Omental fat pad (tissue), 4 donors: ENCODE measurements around the gene ALKBH3. TPM values are rescaled to one million over a fixed set of nuclear protein-coding genes. Genes with fewer than 3 reads are reported as not detected.

Experiments
- ATAC-seq: fragments of 150-250 bp; one replicate; pipeline ENCODE4 v1.9.1; 2016; ENCODE audit warnings: mild to moderate bottlenecking, moderate library complexity; ENCODE audit not compliant: low FRiP score
- DNase-seq: peaks from one replicate; pipeline ENCODE4 v3.0.0-alpha.2; 2019; ENCODE audit warnings: low spot score
- total RNA-seq, 4 donors: library from RNA; depleted of rRNA; stranded (reverse); fragments of >200 nt; gene quantifications; one replicate each; pipeline ENCODE4 v1.1.0, GENCODE V29; 2016
- TF ChIP-seq, protein P1 (sequence below), 3 donors: fragments of 450-650 bp; IDR thresholded peaks; one replicate each; pipeline ENCODE4 v1.5.1; 2016 to 2017; ENCODE audit warnings: antibody characterized with exemption in 3 of 3, mild to moderate bottlenecking in 3 of 3, moderate library complexity in 2 of 3

ALKBH3 gene
- total RNA-seq, 4 donors from 2014 or later: 26.3 to 39.9 (median 29.6) TPM

- TF ChIP-seq, protein P1, sequence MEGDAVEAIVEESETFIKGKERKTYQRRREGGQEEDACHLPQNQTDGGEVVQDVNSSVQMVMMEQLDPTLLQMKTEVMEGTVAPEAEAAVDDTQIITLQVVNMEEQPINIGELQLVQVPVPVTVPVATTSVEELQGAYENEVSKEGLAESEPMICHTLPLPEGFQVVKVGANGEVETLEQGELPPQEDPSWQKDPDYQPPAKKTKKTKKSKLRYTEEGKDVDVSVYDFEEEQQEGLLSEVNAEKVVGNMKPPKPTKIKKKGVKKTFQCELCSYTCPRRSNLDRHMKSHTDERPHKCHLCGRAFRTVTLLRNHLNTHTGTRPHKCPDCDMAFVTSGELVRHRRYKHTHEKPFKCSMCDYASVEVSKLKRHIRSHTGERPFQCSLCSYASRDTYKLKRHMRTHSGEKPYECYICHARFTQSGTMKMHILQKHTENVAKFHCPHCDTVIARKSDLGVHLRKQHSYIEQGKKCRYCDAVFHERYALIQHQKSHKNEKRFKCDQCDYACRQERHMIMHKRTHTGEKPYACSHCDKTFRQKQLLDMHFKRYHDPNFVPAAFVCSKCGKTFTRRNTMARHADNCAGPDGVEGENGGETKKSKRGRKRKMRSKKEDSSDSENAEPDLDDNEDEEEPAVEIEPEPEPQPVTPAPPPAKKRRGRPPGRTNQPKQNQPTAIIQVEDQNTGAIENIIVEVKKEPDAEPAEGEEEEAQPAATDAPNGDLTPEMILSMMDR (IDR thresholded peaks at IDR 0.05): no peak
- ATAC-seq: no peak
- no peak for DNase-seq
Observed at GRCh38 chr11:43842021-43842420, 38.6 kb upstream of the ALKBH3 start.

GRCh38 chr11:43845816-43846215 is 34.8 kb upstream of the ALKBH3 start:
- TF ChIP-seq, protein P1 (IDR thresholded peaks at IDR 0.05): no peak
- no peak for DNase-seq
- no peak for ATAC-seq

- peak; percentile 70 for DNase-seq
- peak; percentile 58 for ATAC-seq
- TF ChIP-seq, protein P1 (IDR thresholded peaks at IDR 0.05): peak in 1 of 3 donors; percentile 42
Observed at GRCh38 chr11:43852057-43852636, 28.5 kb upstream of the ALKBH3 start.

DNA sequence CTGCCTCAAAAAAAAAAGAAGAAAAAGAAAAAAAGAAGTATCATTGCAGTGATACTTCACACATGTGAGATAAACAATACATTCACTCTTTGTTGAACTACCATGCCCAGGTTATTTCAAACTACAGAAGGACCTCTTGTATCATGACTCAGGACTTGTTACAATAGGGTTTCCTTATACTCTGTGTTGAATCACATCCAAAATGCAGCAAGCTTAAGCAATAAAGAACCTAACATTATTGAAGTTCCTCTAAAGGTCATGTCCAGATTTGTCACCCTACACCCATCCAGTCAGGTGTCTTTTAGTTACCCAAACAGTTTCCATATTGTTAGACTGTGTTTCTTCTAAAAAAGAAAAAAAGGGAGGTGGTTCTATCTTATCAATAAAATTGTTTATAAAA is 26.9 kb upstream of the ALKBH3 start:
- TF ChIP-seq, protein P1 (IDR thresholded peaks at IDR 0.05): no peak
- DNase-seq (no peak), ATAC-seq (no peak)

GRCh38 chr11:43856993-43857392 is 23.6 kb upstream of the ALKBH3 start:
- DNase-seq (no peak), ATAC-seq (no peak)
- TF ChIP-seq, protein P1 (IDR thresholded peaks at IDR 0.05): no peak

DNA sequence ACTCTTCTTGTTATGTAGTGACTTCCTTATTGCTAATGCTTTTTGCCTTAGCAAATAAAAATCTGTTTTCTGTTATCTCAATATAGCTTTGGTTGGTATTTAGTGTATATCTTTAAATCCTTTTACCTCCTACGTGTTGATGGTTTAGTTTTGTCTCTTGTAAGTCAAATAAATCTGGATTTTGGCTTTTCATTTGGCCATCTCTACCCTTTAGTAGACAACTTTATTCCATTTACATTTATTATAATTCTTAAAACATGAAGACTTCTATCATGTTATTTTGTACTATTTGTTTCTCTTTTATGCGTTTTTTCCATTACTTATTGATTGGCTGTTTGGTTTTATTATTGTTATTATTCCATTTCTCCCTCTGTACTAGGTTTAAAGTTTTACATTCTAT is 19.5 kb upstream of the ALKBH3 start:
- ATAC-seq: no peak
- TF ChIP-seq, protein P1 (IDR thresholded peaks at IDR 0.05): no peak
- no peak for DNase-seq

DNA sequence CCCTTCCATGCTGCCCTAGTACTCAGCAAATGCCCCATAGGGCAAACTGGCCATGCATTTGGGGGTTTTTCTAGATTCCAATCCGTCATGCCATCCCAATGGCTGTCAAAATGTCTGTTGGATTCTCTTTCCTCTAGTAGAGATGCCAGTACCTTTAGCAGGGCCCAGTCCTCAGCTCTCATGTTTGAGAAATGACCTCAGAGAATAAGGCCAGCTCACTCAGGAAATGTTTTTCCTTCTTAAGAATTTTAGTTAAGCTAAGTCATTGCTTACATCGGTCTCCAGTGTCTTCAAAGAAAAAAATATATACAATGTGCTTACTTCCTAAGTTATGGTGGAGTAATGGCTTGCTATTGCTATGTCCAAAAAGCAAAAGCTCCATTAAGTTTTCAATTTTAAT is 14.1 kb upstream of the ALKBH3 start:
- no peak for ATAC-seq
- TF ChIP-seq, protein P1 (IDR thresholded peaks at IDR 0.05): no peak
- DNase-seq: no peak
